ENCODE data around the gene ENDOD1.
"Not testable (repeated sequence)": the region's sequence is repeated elsewhere in the genome, so short reads cannot be mapped to it uniquely, and the experiment has no call there.

Gene ENDOD1, protein sequence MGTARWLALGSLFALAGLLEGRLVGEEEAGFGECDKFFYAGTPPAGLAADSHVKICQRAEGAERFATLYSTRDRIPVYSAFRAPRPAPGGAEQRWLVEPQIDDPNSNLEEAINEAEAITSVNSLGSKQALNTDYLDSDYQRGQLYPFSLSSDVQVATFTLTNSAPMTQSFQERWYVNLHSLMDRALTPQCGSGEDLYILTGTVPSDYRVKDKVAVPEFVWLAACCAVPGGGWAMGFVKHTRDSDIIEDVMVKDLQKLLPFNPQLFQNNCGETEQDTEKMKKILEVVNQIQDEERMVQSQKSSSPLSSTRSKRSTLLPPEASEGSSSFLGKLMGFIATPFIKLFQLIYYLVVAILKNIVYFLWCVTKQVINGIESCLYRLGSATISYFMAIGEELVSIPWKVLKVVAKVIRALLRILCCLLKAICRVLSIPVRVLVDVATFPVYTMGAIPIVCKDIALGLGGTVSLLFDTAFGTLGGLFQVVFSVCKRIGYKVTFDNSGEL

DNA sequence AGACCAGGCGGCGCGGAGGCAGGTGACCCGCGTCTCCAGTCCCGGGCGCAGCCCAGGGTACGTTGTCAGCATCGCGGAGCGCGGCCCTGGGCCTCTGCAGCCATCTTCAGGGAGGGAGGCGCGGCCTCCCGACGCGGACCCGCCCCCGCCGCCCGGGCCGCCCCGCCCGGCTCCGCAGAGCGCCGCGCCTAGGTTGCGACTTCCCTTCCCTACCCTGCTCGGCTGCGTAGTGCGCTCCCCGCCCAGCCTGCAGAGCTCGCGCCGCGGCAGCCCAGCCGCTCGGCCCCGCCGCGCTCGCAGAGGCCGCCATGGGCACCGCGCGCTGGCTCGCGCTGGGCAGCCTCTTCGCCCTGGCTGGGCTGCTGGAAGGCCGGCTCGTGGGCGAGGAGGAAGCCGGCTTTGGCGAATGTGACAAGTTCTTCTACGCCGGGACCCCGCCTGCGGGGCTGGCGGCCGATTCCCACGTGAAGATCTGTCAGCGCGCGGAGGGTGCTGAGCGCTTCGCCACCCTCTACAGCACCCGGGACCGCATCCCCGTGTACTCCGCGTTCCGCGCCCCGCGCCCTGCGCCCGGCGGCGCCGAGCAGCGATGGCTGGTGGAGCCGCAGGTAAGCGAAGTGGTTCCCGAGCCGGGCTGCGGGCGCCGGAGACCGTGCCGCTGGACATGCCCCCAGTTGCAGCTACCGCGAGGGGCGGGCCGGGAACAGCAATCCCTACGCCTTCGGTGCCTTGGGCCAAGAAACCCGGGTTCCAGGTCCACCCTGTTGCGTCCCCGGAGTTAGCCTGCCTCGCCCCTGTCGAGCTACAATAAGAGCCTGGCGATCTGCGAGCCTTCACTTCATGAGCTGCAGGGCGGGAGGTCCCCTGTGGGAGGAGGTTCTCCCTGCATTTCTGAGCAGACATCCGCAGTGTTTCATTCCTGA, at the start of gene ENDOD1:
Gene ENDOD1 (plus strand): TSS at position 227 of the 923 bp plus-strand sequence. CDS start 82 bp downstream, at position 309.
- DNase-seq (ENCODE audit: low spot score): peak; percentile 88

DNA sequence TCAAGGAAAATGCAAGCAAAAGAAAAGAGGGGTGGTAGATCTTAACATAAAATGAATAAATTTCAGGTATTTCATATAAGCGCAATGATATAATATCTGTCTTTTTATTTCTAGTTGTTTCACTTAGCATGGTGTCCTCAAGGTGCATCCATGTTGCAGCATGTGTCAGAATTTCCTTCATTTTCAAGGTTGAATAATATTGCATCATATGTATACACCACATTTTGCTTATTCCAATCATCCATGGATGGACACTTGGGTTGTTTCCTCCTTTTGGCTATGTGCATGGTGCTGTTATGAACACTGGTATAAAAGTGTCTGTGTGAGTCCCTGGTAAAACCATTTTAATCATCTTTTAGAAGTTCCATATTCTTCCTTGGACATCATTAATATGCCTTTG, 47.4 kb upstream of the ENDOD1 start:
- DNase-seq (ENCODE audit: low spot score): no peak

DNA sequence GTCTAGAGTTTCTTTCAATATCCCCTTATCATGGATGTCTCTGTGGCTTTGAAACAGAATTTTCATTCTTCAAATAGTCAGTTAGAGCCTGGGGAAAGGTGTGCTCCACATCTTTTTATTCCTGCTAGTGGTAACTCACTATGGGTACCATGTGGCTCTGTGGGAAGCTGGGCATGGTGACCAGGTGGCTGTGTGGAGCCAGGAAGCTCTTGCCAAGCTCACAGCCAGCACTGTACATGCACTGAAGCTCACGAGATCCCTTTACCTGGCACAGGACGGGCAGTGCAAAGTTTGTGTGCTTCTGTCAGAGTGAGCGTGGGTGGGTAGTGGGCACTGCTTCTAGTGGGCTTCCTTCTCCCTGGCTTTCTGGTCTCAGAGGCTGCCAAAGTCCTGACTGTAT, 46.7 kb upstream of the ENDOD1 start:
- no peak for DNase-seq (ENCODE audit: low spot score)

DNA sequence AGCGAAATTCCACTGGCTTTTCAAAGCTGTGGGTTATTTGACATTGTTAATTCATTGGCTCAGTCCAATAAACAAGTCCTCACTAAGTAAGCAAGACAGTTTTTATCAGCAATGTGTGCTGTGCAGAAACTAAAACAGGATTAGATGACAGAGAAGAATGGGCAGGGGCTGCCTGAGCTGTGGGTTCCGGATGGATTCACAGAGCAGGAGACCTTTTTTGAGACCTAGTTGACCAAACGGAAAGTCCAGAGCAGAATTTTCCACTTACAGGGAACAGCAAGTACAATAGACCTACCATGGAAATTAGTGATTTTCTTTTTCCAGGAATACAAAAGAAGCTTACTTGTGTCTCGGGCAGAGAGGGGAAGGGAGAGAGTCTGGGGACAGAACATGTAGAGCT, 45.6 kb upstream of the ENDOD1 start:
- DNase-seq (ENCODE audit: low spot score): no peak

DNA sequence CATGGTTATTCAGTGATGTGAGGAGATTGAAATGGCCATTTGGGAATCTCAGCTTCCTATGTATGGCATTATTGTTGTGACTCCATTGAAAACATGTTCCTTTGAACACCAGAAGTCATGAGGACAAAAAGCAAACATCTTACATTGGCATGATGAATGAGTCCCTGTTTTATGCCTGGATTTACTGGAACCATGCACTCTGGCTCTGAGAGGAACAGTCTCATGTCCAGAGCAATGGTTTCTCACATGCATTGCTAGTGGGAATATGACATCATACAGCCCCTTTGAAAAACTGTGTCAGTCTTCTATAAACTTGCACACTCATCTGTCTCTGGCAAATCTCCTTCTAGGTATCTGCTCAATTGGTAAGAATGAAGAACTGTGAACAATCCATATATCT, 43.8 kb upstream of the ENDOD1 start:
- no peak for DNase-seq (ENCODE audit: low spot score)

DNA sequence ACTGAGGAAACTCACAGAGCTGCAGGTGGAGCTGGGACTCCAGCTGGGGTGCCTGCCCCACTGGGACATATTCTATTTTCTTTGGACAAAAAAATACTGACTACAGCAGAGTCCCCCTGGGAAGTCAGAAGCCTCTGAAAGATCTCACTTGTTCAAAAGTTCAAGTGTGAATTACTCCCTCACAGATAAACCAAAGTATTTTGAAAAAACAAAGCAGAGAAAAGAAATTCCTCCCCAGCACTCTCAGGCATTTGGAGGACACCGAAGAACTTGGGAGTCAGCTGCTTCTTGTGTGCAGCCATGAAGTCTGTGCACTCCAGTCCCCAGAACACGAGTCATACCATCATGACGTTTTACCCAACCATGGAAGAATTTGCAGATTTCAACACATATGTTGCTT, 40.5 kb upstream of the ENDOD1 start, which contains the start of gene KDM4F:
Gene KDM4F (plus strand): TSS at position 301 of the 400 bp plus-strand sequence.
- DNase-seq (ENCODE audit: low spot score): not testable (repeated sequence)

DNA sequence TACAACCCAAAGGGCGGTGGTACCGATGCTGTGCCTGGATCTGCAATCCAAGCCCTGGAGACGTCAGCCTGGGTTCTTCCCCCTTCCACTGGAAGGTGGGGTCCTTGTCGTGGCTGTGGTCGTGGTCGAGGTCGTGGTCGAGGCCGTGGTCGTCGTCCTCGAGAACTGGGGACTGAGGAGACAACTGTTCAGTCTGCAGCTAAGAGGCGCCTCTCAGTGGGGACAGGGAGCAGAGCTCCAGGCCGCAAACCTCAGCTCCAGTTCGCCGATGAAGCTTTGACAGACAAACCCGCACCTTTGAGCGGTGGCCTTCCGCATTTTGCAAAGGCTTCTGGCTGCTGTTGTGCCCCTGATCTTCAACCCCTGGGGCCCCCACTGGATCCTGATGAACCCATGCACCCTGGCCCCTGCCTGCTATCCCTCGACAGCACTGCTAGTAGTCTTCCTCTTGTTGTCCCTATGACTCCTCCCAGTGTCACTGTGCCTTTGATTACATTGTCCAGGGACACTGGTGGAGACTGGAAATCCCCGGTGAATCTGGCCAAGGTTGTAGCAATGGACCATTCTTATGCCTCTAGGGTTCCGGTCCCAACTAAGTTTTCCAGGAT, 38.9 kb upstream of the ENDOD1 start:
- DNase-seq (ENCODE audit: low spot score): no peak

DNA sequence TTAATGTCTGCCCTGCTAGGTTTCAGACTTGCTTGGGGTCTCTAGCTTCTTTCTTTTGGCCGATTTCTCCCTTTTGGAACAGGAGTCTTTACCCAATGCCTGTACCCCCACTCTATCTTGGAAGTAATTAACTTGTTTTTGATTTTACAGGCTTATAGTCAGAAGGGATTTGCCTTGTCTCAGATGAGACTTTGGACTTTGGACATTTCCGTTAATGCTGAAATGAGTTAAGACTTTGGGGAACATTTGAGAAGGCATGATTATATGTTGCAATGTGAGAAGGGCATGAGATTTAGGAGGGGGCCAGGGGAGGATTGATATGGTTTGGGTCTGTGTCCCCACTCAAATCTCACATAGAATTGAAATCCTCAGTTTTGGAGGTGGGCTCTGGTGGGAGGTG, 35.3 kb upstream of the ENDOD1 start:
- no peak for DNase-seq (ENCODE audit: low spot score)

DNA sequence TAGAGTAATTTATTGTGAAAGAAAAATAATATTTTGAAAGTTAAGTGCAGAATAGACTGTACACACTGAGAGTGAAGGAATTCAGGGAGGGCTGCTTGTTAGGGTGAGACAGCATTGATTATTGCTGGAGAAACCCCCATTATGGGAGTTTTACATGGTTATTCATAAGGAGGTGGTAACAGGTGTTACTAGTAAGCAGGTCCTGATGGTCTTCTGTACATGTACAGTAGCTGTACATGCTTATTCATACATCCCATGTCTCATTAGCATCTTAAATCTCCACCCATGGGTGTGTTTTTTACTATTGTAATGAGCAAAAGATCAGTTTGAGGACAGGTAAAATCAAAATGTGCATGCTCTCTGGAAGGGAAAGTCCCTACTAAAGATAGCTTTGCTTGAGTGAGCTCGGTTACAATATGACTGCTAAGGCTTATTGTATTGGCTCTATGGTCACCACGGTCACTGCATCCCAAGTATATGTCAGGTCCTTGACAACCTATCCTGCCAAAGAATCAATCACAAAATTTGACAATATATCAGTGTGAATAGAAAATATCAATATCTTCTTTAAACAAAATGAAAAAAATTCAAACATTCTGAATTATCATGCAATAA, 34.3 kb upstream of the ENDOD1 start:
- no peak for DNase-seq (ENCODE audit: low spot score)

DNA sequence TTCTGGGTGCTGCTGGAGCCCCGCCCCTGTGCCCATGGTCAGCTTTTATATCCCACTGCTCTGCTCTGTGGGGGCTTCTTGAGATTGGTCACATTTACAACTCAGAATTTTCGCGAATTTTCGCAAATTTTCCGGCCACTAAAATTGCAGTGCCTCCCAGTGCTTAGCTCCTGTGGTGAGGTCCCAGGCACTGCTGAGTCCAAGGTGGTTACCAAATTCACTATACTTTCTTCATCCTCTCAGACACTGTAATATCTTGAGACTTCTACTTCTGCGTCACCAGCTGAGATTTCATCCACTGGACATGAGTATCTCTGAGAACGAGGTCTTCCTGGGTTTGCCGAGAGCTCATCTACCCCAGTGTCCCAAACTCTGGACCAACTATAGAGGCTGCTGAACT, 31.7 kb upstream of the ENDOD1 start:
- DNase-seq (ENCODE audit: low spot score): no peak

DNA sequence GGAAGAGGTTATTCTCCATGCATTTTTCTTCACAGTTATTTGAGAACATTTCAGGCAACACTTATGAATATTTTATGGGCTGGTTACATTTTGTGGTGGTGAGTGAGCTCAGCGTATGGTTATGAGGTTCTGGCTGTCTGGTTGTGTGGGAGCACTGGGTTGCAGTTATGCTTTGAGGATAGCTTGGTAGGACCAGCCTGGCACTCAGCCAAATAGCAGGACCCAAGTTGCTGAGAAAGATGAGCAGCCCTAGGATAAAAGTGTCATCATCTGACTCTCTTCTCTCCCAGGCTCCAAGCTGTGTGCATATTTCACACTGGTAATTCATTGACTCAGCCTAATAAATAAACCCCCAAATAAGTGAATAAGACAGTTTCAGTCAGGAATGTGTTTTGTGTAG, 31.0 kb upstream of the ENDOD1 start:
- no peak for DNase-seq (ENCODE audit: low spot score)

DNA sequence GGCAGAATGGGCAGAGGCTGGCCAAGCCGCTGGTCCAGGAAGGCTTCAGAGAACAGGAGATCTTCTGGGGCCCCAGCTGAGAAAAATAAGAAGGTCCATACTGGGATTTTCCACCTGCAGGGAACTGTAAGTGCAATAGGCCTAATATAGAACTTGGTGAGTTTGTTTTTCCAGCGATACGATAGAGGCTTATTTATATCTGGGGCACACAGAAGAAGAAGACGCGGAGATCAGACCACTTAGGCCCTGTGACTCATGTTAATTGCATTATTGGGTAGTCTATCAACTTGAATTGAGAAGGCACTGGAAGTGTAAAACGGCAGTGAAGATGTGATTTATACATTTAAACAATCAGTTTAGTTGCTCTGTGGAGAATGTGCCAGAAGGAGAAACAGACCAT, 30.6 kb upstream of the ENDOD1 start:
- DNase-seq (ENCODE audit: low spot score): no peak

DNA sequence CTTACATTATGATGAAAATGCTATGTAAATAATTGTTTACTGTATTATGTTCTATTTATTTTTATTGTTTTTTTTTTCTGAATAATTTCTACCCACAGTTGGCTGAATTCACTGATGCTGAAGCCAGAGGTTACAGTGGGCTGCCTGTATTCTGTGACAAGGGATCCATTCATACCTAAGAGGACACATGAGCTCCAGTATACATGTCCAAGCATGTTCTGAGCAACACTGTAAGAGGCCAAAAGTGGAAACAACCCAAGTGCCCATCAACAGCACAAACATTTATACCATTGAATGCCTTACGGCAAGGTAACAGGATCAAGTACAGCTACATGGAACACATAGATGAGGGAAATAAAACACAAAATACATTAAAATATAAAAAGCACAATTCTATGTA, 24.3 kb upstream of the ENDOD1 start:
- no peak for DNase-seq (ENCODE audit: low spot score)

DNA sequence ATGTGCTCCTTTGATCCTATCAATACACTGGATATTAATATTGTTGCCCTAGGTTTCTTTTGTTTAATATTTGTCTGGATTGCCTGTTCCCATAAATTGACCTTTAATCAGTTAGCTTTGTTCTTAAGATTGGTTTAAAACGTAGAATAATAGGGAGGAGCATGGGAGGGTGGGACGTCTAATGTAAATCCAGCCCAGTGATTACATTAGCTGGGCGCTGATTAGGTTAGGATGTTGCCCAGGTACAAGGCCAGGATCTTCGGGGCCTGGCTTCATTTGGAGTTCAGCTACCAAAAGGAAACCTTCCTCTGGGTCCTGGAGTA, 23.0 kb upstream of the ENDOD1 start, which contains the start of gene SRSF8:
Gene SRSF8 (plus strand): TSS at position 204 of the 323 bp plus-strand sequence. CDS start 308 bp downstream, outside the sequence.
- DNase-seq (ENCODE audit: low spot score): no peak

DNA sequence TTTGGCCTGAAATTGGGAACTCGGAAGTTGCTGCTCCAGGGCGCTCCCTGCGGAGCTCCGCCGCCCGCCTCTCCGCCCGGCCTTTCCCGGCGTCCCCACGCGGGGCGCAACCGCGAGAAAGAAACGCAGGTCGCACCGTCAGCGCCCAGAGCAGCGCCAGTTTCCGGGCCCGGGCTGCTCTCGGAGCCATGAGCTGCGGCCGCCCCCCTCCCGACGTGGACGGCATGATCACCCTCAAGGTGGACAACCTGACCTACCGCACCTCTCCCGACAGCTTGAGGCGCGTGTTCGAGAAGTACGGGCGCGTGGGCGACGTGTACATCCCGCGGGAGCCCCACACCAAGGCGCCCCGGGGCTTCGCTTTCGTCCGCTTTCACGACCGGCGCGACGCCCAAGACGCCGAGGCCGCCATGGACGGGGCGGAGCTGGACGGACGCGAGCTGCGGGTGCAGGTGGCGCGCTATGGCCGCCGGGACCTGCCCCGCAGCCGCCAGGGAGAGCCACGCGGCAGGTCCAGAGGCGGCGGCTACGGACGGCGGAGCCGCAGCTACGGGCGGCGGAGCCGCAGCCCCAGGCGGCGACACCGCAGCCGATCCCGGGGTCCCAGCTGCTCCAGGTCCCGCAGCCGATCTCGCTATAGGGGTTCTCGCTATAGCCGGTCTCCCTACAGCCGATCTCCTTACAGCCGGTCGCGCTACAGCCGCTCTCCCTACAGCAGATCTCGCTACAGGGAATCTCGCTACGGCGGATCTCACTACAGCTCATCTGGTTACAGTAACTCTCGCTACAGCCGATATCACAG, 22.4 kb upstream of the ENDOD1 start:
- peak; percentile 59 for DNase-seq (ENCODE audit: low spot score)

DNA sequence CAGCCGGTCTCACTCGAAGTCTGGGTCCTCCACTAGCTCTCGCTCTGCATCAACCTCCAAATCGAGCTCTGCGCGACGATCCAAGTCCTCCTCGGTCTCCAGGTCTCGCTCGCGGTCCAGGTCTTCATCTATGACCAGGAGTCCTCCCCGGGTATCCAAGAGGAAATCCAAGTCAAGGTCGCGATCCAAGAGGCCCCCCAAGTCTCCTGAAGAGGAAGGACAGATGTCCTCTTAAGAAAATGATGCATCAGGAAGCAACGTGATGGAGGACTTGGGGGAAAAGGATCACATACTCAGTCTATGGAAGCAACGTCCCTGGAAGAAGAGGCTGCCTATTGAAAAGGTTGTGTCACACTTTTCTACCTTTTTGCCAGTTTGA, 21.8 kb upstream of the ENDOD1 start:
- DNase-seq (ENCODE audit: low spot score): no peak

DNA sequence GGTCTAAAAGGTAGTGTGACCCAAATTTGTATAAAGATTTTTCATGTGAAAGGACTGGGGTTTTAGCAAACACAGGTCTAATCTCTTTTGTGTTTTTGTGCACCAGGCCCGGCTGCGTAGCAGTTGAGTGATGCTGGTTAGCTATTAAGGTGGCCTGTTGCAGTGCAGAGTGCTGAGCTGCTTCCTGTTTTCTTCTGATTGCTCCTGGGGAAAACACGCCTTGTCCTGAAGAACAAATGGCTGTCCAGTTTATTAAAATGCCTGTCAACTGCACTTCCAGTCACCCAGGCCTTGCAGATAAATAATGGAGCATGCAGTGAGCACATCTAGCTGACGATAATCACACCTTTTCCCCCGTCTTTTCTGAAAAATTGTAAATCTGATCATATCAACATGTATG, 21.1 kb upstream of the ENDOD1 start:
- DNase-seq (ENCODE audit: low spot score): peak; percentile 64

DNA sequence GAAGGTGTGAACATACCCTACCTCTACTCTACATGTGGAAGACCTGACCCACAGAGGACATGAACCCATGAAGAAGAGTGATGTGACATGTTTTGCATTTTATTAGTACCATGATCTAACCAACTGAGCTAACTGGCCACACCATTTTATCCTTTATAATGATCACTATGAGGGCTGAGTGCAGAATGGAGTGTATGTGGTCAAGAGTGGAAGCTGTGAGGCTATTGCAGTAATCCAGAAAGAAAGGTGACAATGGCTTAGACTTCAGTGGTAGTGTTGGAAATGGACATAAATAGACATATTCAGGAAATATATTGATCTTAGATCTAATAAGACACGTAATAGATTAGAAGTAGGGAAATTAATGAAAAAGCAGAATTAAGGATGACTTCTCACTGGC, 19.2 kb upstream of the ENDOD1 start:
- DNase-seq (ENCODE audit: low spot score): no peak

DNA sequence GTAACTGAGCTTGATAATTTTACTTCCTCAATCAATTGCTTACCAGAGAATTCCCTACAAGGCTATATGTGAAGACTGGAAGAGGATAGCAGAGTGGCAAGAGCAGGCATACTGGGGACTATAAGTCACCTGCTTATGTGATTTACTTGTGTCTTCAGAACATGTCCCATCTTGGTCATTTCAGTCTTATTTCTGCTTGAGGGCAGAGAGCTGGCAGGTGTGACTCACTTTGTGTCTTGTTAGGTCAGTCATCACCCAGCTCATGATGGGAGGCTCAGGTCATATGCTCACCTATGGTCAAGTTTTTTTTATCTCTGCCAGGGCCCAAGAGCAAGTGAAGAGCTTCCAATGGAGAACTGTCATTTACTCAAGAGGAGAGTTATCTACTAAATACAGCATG, 16.7 kb upstream of the ENDOD1 start:
- DNase-seq (ENCODE audit: low spot score): no peak

DNA sequence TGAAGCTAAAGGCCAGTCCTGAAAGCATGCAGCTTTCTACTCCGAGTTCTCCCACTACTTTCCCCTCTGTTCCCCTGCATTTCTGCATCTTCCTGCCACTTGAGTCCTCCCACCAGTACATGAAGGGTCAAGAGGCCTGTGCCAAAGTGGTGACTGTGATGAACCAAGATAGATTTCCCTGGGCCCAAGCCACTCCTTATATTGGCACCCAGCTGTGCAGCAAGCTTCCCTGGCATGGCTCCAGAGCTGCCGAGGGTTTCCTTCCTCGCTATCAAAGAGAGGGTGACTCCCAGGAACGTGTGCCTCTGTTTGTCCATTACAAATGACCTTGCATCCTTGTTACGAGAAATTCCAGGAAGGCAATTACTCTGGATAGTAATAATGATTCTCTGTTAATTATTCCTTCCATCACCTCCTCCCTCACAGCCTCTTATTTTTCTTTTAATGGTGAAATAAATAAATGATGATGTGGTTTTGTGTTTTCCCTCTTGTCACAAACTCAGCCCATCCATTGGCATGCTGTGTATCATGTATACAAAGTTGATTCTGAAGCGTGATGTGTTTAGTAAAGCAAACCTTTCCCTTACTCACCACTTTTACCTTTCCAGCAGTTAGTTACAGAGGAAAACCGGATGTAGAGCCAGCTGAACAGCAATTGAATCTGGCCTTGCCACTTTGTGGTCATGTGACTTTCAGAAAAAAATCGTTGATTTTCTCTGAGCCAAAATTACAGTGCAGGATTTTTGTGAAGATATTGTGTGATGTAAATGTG, 14.7 kb upstream of the ENDOD1 start:
- no peak for DNase-seq (ENCODE audit: low spot score)

Data from germinal center (tissue), 1 donor.